GM19463 (cell line): Measurements from ENCODE around the gene RPL28.
"Not testable (repeated sequence)": the region's sequence is repeated elsewhere in the genome, so short reads cannot be mapped to it uniquely, and the experiment has no call there.

Source experiments
- ATAC-seq: cut with Tn5 transposase; IDR thresholded peaks from one replicate; pipeline ENCODE4 v1.9.1; 2021; ENCODE audit warnings: mild to moderate bottlenecking, moderate library complexity; ENCODE audit not compliant: unreplicated experiment

The RPL28 gene

DNA sequence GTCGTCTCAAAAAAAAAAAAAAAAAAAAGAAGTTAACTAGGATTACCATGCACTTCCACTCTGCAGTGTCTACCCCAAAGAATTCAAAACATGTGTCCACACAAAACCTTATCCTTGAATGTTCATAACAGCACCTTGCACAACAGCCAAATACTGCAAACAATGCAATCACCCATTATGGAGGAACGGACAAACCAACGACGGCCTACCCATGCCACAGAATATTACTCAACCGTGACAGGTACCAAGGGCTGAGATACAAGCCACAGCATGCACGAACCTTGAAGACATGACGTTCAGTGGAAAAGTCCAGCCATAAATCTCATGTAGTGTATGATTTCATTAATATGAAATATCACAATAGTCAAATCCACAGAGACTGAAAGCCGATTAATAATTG is 60.3 kb downstream of the RPL28 start:
- ATAC-seq, result no peak

DNA sequence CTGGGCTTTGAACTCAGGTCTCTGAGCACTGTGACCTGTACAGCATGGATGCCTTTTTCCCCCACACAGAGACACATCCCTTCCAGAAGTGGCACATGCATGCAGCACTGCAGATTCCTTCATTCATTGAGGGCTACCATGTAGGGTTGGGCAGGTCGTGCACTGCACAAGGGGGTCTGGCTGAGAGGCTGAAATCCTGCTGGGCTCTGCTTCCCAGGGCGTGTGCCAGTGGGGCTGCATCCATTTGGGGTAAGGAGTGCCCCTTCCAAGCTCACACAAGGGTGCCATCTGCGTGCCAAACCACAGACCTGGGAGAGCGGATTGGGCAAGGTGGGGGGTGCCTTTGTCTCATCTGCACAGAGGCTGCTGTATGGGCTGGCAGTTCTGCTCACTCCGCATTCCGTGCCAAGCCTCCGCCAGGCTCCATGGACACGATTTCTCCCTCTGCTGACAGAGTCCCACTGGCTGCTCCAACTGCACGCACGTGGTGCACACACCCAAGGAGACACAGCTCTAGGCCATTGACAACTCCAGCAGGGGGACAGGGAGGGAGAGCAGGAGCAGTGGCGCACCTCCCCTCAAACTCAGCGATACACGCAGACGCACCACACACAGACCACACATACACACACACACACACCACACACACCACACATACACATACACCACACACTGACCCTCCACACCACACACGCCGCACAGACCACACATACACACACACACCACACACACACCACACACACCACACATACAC is 61.9 kb downstream of the RPL28 start:
- no peak for ATAC-seq

DNA sequence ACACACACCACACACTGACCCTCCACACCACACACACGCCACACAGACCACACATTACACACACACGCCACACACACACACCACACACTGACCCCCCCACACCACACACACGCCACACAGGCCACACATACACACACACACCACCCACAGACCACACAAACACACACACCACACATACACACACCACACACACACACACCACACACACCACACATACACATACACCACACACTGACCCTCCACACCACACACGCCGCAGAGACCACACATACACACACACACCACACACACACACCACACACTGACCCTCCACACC is 62.4 kb downstream of the RPL28 start:
- not testable (repeated sequence) for ATAC-seq

DNA sequence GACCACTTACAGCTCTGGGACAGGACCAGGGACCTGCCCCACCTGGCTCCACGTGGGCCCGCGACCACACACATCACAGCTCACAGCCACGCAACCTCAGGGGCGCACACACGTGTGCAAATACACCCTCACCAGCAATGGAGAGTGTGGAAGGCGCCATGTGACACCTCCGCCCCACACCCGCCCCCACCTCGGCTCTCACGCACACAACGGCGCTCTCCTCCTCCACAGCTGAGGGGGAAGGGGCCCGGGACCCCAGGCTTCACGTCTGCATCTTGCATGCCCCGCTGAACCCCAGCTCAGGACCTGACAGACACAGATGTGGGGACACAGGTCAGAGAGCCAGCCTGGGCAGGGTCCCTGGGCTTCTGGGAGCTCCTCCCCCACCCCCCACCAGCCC is 63.7 kb downstream of the RPL28 start:
- ATAC-seq, result no peak

DNA sequence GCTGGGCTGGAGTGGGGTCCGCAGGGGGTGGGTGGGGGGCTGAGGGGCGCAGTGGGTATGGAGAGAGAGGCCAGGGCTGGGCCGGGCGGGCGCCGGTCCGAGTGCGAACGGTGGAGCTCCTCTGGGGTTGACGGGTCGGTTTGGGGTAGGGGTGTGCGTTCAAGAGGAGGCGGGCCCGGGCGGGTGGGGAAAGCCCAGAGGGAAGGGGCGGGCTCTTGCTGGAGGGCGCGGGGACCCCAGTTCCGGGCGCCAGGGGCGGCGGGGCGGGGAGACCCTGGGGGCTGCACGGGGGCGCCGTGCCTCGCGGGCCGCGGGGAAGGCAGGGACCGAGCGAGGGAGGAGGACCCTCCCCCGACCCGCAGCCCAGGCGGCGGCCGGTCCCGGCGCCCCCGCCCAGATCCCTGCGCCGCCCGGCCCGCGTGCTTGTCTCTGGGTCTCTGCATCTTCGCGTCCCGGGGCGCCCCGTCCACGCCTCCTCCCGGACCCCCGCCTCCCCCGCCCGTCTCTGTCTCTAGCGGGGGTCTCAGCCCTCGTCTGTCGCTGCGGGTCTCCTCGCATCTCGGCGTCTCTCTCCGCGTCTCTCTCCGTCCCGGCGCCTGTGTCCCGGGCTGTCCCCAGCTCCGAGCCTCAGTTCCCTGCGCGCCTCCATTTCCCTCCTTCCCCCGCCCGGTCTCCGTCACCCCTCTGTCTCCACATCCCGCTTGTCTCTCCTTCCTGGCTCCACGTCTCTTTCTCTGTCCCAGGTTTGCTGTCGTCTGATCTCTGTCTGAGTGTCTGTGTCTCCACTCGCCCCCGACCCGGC is 65.6 kb downstream of the RPL28 start:
- no peak for ATAC-seq

DNA sequence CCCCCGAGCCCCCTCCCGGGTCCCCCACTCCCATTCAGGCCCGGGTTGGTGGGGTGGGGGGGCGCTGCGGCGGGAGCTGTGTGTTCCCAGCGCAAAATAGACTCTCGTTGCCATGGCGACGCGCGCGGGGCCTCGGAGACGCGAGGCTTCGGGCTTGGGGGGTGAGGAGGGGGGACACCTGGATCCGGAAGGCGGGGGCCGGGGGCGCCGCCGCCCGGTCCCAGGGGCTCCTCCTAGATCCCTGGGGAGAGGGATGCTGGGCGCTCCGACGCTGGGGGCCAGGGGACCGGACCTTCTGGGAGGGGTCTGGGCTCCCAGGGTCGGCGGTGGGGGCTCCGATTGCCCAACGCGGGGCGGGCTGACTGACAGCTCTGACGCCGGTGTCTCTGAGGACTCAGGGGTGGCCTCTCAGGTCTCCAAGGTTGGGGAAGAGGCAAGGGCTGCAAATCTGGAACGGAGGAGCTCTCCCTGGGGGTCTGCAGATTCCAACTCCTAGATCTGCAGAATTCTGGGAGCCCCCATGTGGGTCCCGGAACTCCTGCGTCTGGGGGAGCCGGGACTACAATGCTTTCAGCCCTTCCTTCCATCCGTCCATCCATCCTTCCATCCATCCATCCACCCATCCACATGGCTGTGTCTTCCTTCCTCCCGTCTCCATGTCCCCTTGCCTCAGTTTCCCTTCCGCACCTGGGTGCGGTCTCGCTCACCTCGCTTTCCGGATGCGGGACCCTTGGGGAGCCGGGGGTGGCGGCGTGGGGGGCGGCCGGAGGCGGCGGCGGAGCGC is 66.4 kb downstream of the RPL28 start:
- no peak for ATAC-seq
